ENCODE measurements around the gene ITPR1. TPM values are rescaled to one million over a fixed set of nuclear protein-coding genes. Genes with fewer than 3 reads are reported as not detected.

ITPR1 gene
- total RNA-seq, 4 donors from 2014 or later: 14.7 to 45.1 (median 21.0) TPM

DNA sequence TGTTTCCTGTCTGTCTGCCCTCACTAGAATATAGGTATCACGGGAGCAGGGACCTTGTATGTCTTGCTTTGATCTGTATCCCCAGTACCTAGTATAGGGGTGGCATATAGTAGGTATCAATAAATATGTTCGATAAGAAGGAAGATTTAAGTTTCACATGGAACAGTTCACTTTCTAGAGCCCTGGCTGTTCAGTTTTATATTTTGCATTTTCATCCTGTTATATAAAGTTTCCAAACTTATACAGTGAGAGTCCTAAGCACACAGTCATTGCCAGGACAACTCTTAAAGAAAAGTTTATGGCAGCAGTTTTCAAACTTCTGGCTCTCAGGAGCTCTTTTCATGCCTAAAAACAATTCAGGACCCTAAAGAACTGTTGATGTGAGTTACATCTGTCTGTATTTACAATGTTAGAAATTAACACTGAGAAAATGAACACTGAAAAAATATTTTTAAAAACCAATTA lies 13.4 kb downstream of the ITPR1 start:
- Histone ChIP-seq H3K36me3 (no peaks in the 10 kb centered on the region), H3K4me1 (peaks cover 9% of the 10 kb centered on the region), H3K27ac (no peak overlapping the region), H3K27me3 (no peaks in the 10 kb centered on the region), H3K4me3 (no peak overlapping the region), H3K9me3 (no peaks in the 10 kb centered on the region)
- DNase-seq (ENCODE audit: low spot score in 2 of 2): no peak
- WGBS: 81% methylated on average over 2 of the region's 2 CpGs
- TF ChIP-seq POLR2A (IDR thresholded peaks at IDR 0.05): no peak
- TF ChIP-seq, protein P1, sequence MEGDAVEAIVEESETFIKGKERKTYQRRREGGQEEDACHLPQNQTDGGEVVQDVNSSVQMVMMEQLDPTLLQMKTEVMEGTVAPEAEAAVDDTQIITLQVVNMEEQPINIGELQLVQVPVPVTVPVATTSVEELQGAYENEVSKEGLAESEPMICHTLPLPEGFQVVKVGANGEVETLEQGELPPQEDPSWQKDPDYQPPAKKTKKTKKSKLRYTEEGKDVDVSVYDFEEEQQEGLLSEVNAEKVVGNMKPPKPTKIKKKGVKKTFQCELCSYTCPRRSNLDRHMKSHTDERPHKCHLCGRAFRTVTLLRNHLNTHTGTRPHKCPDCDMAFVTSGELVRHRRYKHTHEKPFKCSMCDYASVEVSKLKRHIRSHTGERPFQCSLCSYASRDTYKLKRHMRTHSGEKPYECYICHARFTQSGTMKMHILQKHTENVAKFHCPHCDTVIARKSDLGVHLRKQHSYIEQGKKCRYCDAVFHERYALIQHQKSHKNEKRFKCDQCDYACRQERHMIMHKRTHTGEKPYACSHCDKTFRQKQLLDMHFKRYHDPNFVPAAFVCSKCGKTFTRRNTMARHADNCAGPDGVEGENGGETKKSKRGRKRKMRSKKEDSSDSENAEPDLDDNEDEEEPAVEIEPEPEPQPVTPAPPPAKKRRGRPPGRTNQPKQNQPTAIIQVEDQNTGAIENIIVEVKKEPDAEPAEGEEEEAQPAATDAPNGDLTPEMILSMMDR (IDR thresholded peaks at IDR 0.05): no peak
- TF ChIP-seq EP300 (IDR thresholded peaks at IDR 0.05): no peak
- no peak for TF ChIP-seq POLR2AphosphoS5 (IDR thresholded peaks at IDR 0.05)

GRCh38 chr3:4507024-4507596 lies 14.0 kb downstream of the ITPR1 start:
- 73% methylated on average over 5 of the region's 5 CpGs for WGBS
- H3K27ac ChIP-seq: no peak overlapping the region
- no peak for DNase-seq (ENCODE audit: low spot score in 2 of 2)
- H3K4me3 ChIP-seq: no peak overlapping the region
- TF ChIP-seq, protein P1 (IDR thresholded peaks at IDR 0.05): no peak
- TF ChIP-seq EP300 (IDR thresholded peaks at IDR 0.05) (no peak), POLR2A (IDR thresholded peaks at IDR 0.05) (no peak), POLR2AphosphoS5 (IDR thresholded peaks at IDR 0.05) (no peak)
- H3K4me1 ChIP-seq: peaks cover 9% of the 10 kb centered on the region
- no peaks in the 10 kb centered on the region for H3K9me3 ChIP-seq
- H3K27me3 ChIP-seq: no peaks in the 10 kb centered on the region
- H3K36me3 ChIP-seq: no peaks in the 10 kb centered on the region

- Histone ChIP-seq H3K4me1 (peaks cover 12% of the 10 kb centered on the region), H3K36me3 (no peaks in the 10 kb centered on the region), H3K9me3 (no peaks in the 10 kb centered on the region), H3K4me3 (no peak overlapping the region), H3K27me3 (no peaks in the 10 kb centered on the region), H3K27ac (no peak overlapping the region)
- DNase-seq (ENCODE audit: low spot score in 2 of 2): no peak
- WGBS: 80% methylated on average over 8 of the region's 8 CpGs
- TF ChIP-seq, protein P1 (IDR thresholded peaks at IDR 0.05): no peak
- TF ChIP-seq EP300 (IDR thresholded peaks at IDR 0.05) (no peak), POLR2AphosphoS5 (IDR thresholded peaks at IDR 0.05) (no peak), POLR2A (IDR thresholded peaks at IDR 0.05) (no peak)
Observed at GRCh38 chr3:4508048-4508981, 15.2 kb downstream of the ITPR1 start.

DNA sequence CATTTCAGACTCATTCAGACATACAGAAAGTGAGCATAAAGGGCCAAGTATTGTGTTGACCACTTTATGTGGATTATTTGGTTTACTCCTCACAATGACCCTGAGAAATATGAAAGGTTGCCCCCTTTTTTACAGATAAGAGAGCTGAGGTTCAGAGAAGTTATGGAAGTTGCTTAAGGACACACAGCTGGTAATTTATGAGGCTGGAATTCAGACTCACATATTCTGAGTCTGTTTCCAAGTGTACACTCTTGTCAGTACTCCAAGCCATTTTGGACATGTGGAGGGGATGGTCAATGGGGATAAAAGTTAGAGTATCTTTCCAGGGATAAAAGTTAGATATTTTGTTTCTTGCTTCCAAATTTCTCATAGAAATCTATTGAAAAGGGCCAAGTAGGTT lies 15.9 kb downstream of the ITPR1 start:
- no peak for DNase-seq (ENCODE audit: low spot score in 2 of 2)
- Histone ChIP-seq H3K4me1 (peaks cover 12% of the 10 kb centered on the region), H3K4me3 (no peak overlapping the region), H3K9me3 (no peaks in the 10 kb centered on the region), H3K27ac (no peak overlapping the region), H3K27me3 (no peaks in the 10 kb centered on the region), H3K36me3 (no peaks in the 10 kb centered on the region)
- TF ChIP-seq POLR2A (IDR thresholded peaks at IDR 0.05) (no peak), EP300 (IDR thresholded peaks at IDR 0.05) (no peak), POLR2AphosphoS5 (IDR thresholded peaks at IDR 0.05) (no peak)
- TF ChIP-seq, protein P1 (IDR thresholded peaks at IDR 0.05): no peak
